Measurements from ENCODE around the gene COL16A1. TPM values are rescaled to one million over a fixed set of nuclear protein-coding genes. Genes with fewer than 3 reads are reported as not detected.

Gene COL16A1
- polyA plus RNA-seq, 3 donors, result 50.2 to 59.0 (median 56.5) TPM

- no peak for DNase-seq
Measured at GRCh38 chr1:31689379-31689778, 14.4 kb downstream of the COL16A1 start.

GRCh38 chr1:31688233-31688918, 15.4 kb downstream of the COL16A1 start:
- DNase-seq, result no peak

GRCh38 chr1:31687601-31688000, 16.2 kb downstream of the COL16A1 start:
- no peak for DNase-seq

GRCh38 chr1:31685795-31686194, 18.0 kb downstream of the COL16A1 start:
- DNase-seq, result no peak

- DNase-seq, result no peak
Measured at GRCh38 chr1:31683997-31684396, 19.8 kb downstream of the COL16A1 start.

GRCh38 chr1:31681415-31681814, 22.4 kb downstream of the COL16A1 start:
- no peak for DNase-seq

- no peak for DNase-seq
Measured at GRCh38 chr1:31679676-31680230, 24.1 kb downstream of the COL16A1 start.

- no peak for DNase-seq
Measured at GRCh38 chr1:31679091-31679490, 24.7 kb downstream of the COL16A1 start.

- DNase-seq, result no peak
Measured at GRCh38 chr1:31678681-31679080, 25.1 kb downstream of the COL16A1 start.

GRCh38 chr1:31677949-31678348, 25.9 kb downstream of the COL16A1 start:
- no peak for DNase-seq

- DNase-seq, result no peak
Measured at GRCh38 chr1:31677401-31677800, 26.4 kb downstream of the COL16A1 start.

GRCh38 chr1:31675756-31676155, 28.1 kb downstream of the COL16A1 start:
- DNase-seq, result no peak

GRCh38 chr1:31675161-31675560, 28.7 kb downstream of the COL16A1 start:
- no peak for DNase-seq

- no peak for DNase-seq
Measured at GRCh38 chr1:31674626-31675025, 29.2 kb downstream of the COL16A1 start.

GRCh38 chr1:31673433-31673832, 30.4 kb downstream of the COL16A1 start:
- DNase-seq, result no peak

GRCh38 chr1:31672986-31673385, 30.8 kb downstream of the COL16A1 start:
- DNase-seq, result no peak

GRCh38 chr1:31671561-31672201, 32.1 kb downstream of the COL16A1 start:
- no peak for DNase-seq

GRCh38 chr1:31671147-31671546, 32.7 kb downstream of the COL16A1 start:
- DNase-seq, result no peak

GRCh38 chr1:31670593-31670964, 33.2 kb downstream of the COL16A1 start:
- no peak for DNase-seq

- peak; percentile 40 for DNase-seq
Measured at GRCh38 chr1:31669786-31670592, 33.8 kb downstream of the COL16A1 start.

GRCh38 chr1:31669433-31669785, 34.4 kb downstream of the COL16A1 start:
- DNase-seq, result no peak

GRCh38 chr1:31668303-31668883, 35.4 kb downstream of the COL16A1 start:
- DNase-seq, result no peak

All from renal pelvis (tissue), 4 donors.